GM18861 (cell line): Measurements from ENCODE around the gene UBE2J1.
A peak's percentile ranks its signal among the peaks of the same experiment; 100 is the strongest.
"Not testable (repeated sequence)": the region's sequence is repeated elsewhere in the genome, so short reads cannot be mapped to it uniquely, and the experiment has no call there.

ENCODE experiments used
- ATAC-seq: cut with Tn5 transposase; IDR thresholded peaks from one replicate; pipeline ENCODE4 v1.9.1; 2021; ENCODE audit not compliant: unreplicated experiment

UBE2J1 gene

DNA sequence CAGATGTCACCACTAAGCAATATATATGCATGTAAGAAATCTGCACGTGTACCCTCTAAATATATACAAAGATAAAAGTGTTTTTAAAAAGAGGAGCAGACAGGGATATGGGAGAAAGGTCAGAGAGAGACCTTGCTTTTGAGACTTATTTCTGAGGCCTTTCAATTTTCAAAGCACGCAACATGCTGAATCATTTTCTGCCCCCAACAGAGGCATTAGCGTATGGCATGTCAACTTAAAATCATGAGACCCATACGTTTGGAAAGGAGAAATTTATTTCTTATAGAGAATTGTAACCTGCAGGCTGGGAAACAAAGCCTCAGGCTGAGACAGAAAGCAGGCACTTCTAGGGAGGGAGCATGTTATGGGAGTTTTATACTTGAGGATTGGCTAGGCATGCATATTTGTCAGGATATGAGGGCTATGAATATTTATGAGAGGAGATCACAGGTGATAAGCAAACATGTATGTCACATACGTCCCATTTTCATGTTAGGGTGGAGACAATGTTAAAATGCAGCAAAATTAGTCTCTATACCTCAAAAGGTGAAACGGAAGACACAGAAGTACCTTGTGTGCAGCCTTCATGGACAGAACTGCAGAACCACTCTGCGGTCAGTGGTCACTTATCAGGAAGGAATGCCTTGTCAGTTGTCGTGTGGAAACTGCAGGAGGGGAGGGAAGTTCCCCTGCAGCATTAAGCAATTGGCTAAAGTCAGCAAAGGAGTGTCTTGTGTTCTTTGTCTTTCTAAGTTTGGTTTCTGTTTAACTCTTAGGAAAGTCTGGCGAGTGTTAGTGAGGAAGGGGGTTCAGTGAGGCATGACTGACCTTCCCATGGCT lies 31.2 kb downstream of the UBE2J1 start:
- no peak for ATAC-seq

DNA sequence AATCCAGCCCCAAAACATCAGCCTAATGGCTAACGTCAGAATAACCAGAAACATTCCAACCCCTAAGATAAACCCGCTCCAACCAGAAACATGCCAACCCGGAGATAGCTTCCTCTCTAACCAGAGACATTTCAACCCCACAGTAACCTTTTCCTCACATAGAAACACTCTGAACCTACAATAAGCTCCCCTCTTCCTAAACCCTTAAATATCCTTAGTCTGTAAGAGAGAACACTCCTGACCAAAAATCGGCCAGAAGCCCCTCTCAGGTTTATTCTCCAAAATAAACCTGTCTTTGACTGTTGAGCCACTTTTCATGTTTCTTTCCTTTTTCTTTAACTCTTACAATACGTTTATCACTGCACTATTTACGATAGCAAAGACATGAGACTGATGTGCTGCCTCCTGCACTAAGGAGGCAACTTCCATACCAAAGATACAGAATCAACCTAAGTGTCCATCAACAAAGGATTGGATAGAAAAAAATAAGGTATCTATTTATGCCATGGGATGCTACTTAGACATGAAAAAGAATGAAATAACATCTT lies 32.4 kb downstream of the UBE2J1 start:
- ATAC-seq = no peak

DNA sequence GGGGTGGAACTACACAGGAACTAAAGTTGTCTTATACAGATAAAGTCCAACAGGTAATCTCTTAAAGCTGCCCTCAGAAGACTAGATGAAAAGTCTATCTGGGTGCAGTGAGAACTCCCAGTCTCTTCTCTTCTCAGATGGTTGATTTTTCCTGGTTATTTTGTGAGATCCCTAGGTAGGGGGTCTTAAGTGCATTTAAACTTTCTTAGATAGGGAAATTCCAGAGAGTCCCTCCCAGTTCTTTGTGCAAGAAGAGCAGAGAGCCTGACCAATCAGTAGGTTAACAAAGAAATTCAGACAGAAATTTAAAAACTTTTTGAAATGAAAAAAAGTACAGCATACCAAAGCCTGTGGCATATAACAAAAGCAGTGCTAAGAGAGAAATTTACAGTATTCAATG lies 35.5 kb downstream of the UBE2J1 start:
- no peak for ATAC-seq

DNA sequence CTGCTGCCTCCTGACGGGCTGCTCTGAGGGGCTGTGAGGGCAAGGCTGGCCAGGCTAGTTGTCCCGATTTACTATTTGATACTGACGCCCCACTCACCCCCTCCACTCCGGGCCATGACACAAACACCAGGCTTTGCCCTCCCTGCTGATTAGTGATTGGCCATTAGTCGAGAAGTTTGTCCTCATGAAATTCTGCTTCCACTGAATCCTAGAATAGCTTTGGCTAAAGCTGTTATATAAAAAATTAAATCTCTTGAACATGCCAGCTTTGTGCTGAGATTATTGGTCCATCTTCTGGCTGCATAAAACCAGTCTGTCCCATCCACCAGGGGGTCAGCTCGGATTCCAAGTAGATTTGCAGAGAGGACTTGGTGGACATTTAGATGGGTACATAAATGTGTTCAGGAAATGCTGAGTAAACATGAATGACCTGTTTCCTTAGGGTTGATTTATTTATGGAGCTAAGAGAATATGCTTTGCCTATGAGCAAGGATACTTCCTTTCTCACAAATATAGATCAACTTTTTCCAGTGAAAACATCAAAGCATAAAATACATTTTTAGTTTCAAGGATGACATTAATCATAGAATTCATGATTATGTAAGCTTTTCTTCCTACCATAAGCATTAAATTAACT lies 37.2 kb downstream of the UBE2J1 start, which contains the start of gene GABRR2:
GABRR2 (minus strand) TSS at position 51 of the 637 bp plus-strand sequence. CDS start 134 bp downstream, outside the sequence.
- no peak for ATAC-seq

DNA sequence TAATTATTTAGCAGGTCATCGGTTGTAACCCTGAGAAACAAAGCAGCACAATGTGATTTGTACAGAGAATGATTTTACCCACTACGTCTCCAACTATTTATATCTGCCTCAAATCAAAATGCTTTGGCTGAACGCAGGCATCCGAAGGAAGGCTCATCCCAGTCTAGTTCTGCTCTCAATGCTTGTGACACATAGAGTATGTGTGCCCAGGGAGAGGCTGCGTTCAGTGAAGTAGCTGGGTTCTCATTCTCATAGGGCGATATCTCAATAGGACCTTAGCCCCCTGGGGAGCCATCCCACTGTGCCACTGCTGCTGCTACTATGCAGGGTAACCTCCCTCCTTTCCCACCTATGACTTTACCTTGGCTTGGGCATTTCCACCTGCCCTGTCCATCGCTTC lies 37.8 kb downstream of the UBE2J1 start:
- ATAC-seq = no peak

DNA sequence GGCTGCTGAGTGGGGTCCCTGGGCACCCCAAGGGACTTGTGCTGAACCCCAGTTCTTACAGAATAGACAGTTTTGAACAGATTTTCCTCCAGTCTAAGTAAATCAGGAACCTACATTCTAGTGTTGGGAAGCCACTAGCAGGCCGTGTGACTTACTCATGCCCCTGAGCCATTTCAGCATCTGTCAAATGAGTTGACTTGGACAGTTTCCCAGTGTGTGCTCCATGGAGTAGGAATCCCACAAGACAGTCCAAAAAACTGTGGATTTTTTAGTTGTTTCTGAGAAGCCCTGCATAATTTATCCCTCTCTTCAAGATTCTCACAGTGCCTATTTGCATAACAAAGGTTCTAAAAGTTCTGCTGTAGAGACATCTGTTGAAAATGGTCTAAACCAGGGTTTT lies 39.5 kb downstream of the UBE2J1 start:
- no peak for ATAC-seq

DNA sequence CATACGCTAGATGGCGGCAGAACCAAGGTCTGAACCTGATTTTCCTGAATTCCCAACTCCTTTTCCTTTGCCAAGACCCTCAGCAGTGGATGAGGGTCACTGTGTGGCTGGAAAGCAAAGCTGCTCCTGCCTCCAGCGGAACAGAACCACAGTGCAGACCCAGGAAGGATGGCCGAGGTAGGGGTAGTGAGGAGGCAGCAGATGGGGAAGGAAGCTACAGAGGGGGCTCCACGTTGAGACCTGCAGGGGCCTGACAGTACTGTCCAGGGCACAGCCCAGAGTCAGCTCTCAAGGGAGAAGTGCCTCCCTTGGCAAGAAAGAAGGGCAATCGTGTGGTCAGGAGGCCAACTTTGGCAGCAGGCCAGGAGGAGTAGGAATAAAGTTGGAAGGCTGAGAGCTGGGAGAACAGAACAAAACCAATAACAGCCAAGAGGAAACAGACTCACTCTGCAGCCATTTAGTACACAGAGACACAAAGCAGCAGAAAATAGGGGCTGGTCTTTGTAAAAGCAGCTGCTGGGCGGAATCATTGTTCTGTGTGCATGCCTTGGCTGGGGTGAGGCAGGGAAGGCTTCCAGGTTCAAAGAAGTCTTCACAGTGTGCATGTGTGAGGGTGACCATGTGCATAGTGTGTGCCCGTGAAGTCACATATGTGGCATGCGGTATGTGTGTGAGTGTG lies 40.5 kb downstream of the UBE2J1 start:
- no peak for ATAC-seq

DNA sequence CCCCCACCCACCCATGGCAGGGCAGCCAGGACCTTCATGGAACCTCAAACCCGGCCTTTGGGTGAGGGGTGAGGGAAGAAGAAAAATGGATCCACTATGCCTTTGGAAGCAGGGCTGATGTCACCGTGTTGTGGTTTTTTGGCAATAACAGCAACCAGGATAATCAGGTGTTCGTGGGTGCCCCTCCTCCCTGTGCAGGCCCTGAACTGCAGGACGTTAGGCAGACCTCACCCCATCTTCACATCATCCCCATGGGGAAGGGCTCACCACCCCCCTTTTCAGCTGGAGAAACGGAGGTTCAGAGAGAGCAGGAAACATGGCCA lies 41.0 kb downstream of the UBE2J1 start:
- no peak for ATAC-seq

DNA sequence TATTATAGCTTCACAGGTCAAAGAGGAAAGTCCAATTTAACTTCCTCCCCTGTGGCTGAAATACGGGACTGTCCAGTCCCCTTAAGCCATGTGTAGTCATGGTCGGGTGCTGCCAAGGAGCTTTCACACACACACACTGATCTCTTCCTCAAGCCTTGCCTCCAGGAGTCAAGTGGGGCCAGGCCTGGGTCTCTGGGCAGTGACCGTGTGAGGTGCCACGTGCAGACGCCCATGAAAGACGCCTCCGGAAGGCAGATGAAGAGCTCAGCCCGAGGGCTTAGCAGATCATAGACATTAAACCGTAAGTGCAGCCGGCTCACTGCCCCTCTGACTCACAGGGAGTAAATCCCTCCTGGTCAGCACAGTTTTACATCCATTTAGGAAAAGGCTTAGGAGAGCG lies 41.6 kb downstream of the UBE2J1 start:
- ATAC-seq = no peak

DNA sequence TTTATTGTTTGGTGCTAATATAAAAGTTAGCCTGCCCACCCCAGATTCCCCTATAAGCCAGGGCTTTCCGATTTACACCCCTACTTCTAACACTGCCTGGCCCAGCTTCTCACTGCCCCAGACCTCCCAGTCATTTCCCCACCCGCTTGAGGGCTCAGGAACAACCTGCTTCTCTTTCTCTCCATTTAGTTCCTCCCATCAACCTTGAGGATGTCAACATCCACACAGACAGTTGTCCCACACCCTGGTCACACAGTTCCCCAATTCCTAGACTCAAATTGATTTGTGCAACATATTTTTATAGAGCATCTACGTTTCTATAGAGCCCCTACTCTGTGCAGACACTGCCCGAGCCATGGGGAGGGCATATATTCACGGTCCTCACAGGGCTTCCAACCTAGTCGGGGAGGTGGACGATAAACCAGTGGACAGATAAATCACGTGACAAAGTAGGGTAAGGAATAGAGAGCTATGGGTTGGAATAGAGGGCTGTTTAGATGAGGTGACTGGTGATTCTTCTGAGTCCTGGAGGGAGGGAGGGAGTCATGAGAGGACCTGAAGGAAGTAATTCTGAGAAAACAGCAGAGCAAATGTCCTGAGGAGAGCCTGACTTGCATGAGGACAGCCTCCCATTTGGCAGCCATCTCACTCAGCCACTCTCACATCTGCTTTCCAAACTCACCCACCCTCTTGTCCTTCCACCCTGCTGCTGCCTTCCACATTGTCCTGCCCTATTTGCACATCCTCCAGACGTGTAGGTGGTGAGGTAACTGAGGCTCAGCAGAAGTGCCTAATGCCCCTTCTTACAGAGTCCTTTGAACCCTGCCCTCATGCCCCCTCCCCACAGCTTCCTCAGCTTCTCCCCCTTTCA lies 43.8 kb downstream of the UBE2J1 start:
- no peak for ATAC-seq

DNA sequence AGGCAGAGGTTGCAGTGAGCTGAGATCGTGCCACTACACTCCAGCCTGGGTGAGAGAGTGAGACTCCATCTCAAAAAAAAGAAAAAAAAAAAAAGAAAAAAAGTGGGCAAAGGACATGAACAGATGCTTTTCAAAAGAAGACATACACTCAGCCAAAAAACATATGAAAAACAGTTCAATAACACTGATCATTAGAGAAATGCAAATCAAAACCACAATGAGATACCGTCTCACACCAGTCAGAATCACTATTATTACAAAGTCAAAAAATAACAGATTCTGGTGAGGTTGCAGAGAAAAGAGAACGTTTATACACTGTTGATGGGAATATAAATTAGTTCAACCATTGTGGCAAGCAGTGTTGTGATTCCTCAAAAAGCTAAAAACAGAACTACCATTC lies 48.0 kb downstream of the UBE2J1 start:
- not testable (repeated sequence) for ATAC-seq

DNA sequence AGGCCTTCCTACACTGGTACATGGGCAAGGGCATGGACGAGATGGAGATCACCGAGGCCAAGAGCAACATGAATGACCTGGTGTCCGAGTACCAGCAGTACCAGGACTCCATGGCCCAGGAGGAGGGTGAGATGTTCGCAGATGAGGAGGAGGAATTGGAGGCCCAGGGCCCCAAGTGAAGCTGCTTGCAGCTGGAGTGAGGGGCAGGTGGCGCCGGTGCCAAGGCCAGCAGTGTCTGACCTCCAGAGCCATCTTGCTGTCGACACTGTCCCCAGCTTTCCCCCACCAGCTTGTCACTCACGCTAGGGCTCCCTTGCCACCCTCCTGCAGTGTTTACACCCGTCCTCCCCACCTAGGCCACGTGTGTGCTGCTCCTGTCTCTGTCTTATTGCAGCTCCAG lies 49.6 kb downstream of the UBE2J1 start:
- ATAC-seq = no peak

DNA sequence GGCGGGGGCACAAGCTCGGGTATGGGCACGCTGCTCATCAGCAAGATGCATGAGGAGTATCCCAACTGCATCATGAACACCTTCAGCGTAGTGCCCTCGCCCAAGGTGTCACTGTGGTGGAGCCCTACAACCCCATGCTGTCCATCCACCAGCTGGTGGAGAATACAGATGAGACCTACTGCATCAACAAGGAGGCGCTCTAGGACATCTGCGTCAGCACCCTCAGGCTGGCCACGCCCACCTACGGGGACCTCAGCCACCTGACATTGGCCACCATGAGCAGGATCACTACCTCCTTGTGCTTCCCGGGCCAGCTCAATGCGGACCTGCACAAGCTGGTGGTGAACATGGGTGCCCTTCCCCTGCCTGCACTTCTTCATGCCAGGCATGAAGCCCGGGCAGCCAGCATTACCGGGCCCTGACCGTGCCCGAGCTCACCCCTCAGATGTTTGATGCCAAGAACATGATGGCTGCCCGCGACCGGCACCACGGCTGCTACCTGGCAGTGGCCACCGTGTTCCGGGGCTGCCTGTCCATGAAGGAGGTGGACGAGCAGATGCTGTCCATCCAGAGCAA lies 50.2 kb downstream of the UBE2J1 start:
- no peak for ATAC-seq

DNA sequence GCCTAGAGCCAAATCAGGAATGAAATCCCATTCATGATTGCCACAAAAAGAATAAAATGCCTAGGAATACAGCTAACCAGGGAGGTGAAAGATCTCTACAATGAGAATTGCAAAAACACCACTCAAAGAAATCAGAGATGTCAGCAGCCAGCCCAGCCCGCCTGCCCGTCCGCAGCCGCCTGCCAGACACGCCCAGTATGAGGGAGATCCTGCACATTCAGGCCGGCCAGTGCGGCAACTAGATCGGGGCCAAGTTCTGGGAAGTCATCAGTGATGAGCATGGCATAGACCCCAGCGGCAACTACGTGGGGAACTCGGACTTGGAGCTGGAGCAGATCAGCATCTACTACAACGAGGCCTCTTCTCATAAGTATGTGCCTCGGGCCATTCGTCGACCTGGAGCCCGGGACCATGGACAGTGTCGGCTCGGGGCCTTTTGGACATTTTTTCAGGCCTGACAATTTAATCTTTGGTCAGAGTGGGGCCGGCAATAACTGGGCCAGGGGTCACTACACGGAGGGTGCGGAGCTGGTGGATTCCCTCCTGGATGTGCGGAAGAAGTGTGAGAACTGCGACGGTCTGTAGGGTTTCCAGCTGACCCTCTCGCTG lies 50.8 kb downstream of the UBE2J1 start:
- ATAC-seq = no peak

DNA sequence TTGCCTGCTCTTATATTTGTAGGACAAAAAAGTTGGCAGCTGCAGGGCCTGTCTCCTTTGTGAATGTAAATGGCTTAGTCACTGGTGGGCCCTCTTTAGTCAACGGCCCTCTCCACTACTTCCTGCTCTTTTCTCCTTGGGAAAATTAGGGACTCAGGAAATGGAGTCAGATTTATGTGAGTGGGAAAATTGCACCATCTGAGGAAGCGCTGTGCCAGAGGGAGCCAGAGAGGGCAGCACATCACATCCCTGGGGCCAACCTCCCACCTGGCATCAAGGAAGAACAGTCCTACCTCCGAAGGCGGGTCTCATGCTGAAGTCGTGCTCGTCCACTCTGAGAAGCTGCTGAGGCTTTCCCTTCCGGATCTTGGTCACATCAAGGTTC lies 53.1 kb downstream of the UBE2J1 start:
- no peak for ATAC-seq

DNA sequence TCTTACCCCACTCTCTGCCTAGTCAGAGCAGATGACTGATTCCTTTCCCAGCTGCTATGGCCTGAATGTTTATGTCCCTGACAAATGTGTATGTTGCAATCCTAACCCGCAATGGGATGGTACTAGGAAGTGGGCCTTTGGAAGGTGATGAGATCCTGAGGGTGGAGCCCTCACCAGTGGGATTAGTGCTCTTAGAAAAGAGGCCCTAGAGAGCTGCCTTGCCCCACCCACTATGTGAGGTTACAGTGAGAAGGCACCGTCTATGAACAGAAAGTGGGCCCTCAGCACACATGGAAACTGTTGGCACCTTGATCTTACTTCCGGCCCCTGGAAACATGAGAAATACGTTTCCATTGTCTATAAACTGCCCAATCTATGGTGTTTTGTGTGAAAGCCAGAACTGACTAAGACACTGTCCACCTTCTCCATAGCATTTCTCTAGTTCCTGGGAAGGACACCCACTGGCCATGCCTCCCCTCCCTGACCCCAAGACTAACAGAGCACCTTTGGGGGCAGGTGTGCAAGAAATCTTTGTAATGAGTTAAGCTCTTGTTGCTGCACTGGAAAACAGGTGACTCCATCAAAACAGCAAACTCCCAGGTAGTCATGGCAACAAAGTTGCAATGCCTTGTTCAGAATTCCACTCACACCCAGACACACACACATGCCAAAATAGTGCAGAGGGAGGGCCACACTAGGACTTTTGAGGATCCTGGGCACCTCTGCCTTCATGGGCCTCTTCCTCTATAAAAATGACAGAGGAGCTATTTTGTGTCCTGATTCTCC lies 53.6 kb downstream of the UBE2J1 start:
- ATAC-seq = no peak

DNA sequence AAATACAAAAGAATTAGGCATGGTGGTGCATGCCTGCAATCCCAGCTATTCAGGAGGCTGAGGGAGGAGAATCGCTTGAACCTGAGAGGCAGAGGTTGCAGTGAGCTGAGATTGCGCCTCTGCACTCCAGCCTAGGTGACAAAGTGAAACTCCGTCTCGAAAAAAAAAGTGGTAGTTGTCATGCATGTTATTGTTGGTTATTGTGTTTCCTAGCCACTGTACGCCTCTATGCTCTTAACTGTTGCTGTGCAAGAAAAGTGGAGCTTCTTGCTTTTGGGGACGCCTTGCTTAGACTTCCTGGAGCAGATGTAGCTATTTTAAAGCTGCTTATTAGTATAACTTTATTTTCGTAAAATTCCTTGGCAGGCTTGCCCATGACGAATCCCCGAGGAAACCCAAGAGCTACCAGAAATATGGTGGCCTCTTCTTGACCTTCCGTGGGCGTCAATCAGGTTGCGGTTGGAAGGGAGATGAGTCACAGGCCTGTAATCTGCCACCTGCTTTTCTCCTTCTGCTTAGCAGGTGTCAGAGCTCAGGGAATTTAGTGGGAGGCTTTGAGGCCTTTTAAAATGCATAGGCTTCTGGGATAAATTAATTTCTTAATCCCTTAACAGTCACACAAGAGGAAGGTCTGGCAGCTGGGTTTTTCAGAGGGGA lies 54.7 kb downstream of the UBE2J1 start:
- ATAC-seq = peak; percentile 95

DNA sequence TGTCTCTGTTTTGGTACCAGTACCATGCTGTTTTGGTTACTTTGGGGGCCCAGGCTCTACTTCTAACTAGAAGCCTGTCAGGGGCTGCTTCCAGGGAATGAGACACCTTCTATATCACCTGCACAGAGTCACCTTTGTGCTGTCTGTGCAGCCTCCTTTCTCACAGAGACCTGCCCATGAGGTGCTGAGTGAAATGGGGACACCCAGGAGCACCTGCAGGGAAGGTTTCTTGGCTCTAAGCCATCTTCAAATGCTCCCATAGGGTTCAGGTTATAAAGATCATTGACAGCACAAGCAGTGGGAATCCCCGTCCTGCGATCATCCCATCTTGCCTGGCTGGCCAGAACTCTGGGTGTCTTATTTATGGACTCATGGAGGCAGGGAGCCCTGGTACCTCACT lies 56.5 kb downstream of the UBE2J1 start:
- ATAC-seq = no peak

DNA sequence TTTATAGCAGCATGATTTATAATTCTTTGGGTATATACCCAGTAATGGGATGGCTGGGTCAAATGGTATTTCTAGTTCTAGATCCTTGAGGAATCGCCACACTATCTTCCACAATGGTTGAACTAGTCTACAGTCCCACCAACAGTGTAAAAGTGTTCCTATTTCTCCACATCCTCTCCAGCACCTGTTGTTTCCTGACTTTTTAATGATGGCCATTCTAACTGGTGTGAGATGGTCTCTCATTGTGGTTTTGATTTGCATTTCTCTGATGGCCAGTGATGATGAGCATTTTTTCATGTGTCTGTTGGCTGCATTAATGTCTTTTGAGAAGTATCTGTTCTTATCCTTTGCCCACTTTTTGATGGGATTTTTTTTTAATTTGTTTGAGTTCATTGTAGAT lies 57.4 kb downstream of the UBE2J1 start:
- ATAC-seq = not testable (repeated sequence)
